GM20431 (cell line): Measurements from ENCODE around the gene AP3D1.

Source experiments
- in situ Hi-C: fragments of 300-500 bp; cut with MseI, MboI; formaldehyde crosslinking; loops from one replicate; pipeline ENCODE4 v1.15.0; 2020; ENCODE audit warnings: low sequenced_read_pairs; ENCODE audit not compliant: unreplicated experiment

AP3D1 gene

DNA sequence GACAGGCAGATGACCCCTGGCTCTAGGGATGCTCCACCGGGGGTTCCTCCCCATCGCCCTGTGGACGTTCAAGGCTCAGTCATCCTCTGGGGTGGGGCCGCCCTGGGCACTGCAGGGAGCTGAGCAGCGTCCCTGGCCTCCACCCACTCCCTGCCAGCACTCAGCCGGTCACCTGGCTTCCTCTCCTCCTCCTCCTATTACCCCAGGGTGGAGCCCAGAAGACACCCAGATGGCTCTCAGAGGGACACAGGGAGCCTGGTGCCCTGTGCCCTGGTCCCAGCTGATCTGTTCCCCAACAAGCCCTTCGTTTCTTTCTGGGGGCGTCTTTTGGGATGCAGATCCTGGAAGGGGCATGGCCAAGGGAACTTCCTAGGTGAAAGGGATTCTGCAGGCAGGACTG is 96.6 kb downstream of the AP3D1 start:
- in situ Hi-C loops = no loop called here

DNA sequence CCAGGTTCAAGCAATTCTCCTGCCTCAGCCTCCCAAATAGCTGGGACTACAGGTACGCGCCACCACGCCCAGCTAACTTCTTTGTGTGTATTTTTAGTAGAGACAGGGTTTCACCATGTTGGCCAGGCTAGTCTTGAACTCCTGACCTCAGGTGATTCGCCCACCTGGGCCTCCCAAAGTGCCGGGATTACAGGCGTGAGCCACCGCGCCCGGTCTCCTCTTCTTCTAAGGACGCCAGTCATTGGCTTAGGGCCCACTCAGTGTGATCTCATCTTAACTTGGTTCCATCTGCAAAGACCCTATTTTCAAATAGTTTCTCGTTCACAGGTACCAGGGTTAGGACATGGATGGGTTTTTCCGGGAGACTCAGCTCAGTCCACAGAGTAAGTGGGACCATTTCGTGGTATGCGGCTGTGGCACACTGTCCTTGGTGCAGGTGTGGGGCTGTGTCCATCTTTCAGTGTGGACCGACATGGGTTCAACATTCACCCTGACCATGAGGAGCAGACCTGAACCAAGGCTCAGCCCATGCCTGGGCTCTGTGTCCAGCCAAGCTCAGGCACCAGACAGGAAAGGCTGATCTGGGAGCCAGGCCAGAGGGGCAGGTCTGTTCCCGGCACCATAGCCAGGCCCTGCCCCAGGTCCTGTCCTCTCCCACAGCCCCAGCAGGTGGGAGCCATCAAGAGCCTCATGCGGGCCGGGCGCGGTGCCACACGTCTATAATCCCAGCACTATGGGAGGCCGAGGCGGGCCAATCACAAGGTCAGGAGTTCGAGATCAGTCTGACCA is 97.6 kb downstream of the AP3D1 start:
- in situ Hi-C loops = no loop called here

DNA sequence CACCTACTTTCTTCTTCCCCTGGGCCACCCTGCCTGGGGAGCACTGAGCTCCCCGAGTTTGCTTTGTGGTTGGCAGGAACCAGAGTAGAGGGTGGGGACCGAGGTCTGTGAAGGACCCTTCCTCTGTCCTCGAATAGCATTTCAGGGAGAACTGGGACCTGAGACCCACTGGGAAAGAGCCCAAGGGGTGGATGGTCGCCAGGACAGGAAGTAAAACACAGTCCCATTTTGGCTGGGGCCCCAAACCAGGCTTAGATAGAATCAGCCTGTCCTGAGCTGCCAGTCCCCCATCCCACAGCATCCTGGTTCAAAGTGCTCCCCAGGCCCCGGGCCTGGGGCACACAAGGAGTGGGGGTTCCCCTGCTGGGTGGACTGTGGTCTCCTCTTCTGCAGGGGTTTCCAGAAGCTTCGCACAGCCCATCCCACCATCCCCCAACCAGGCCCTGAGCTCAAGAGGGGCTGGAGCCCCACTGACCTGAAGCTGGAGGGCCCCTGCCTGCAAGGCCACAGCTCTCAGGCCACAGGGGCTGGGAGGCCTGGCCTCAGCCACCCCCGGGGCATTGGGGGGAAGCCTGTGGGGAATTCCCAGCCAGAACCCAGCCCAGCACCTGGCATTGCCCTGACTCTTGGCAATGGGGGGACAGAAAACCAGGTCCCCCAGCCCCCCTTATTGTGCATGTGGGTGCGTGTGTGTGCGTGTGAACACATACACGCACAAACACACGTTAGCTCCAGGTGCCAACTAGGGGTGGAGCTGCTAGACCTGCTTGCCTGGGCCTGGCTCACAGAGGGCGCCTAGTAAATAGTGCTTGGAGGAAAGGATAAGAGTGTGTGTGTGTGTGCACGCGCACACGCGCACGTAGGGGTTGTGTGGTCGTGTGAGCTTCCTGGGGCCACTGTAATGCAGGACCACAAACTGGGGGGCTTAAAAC is 99.3 kb downstream of the AP3D1 start:
- in situ Hi-C loops = no loop called here

DNA sequence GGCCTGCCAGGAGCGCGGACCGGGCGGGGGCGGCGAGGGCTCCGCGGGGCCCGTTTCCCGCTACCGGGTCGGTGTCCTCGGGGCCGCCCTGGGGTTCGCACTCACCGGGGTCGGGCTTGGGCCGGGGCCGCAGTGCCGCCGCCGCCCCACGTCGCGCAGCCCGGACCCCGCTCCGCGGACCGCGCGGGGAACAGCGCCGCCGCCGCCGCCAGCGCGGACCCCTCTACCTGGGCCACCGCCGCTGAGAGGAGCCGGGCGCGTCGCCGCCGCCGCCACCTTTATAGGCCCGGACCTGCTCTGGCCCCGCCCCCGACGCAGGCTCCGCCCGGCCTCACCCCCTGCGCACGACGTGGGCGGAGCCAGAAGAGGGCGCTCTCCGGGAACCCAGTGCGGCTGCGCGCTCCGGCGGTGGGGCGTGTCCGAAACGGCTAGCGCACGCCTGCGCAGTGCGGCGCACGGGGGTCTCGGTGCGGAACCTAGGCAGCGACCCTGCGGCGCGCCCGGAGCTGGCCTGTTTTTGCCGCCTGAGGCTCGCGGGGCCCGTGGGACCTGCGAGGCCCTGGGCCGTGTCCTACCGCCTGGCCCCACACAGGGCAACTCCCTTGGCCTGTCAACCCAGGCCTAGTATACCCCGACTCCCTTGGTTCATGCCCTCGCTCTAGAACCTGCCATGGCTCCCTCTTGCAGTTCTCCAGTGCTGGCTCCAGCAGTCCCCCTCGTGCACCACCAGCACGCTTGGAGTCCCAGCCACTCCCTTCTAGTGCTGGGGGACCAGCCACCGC is 100.2 kb downstream of the AP3D1 start, which contains the start of gene MKNK2:
Gene MKNK2 (minus strand): TSS at position 254 of the 782 bp plus-strand sequence. CDS start 393 bp downstream, outside the sequence.
- in situ Hi-C loops = no loop called here
